HG03342 (cell line): Measurements from ENCODE around the gene FLII.
A peak's percentile ranks its signal among the peaks of the same experiment; 100 is the strongest.

Experiments
- ATAC-seq: cut with Tn5 transposase; IDR thresholded peaks from one replicate; pipeline ENCODE4 v1.9.1; 2021; ENCODE audit warnings: mild to moderate bottlenecking, moderate library complexity; ENCODE audit not compliant: unreplicated experiment

Gene FLII

DNA sequence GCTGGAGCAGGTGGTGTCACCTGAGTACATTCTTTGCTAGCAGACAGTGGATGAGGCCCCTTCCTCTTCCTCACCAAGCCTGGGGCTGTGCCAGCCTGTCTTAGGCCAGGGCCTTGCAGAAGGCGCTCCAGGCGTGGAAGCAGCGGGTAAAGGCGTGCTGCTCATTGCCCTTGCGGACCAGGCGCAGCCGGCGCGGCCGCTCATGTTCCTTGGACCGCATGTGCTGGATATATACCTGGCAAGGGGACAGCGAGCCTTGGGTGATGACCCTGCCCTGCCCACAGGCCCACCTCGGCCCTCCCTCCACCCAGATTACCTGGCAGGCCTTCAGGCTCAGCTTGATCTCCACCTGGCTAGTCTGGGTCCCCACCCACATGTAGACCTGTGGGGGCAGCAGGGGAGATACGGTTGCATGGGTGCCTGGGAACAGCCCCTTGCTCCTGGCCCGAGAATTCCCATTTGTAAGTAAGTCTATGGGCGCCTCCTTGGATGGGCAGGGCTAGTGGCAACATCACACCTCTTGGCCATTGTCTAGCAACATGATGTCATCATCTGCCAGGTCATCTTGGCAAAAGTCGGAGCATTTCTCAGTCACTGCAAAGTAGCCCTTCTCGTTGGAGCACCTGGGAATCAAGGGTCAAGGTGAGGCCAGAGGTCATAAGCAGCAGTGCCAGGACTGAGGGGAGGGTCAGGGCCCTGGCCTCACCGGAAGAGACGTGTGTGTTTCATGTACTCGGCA is 13.3 kb downstream of the FLII start:
- no peak for ATAC-seq

DNA sequence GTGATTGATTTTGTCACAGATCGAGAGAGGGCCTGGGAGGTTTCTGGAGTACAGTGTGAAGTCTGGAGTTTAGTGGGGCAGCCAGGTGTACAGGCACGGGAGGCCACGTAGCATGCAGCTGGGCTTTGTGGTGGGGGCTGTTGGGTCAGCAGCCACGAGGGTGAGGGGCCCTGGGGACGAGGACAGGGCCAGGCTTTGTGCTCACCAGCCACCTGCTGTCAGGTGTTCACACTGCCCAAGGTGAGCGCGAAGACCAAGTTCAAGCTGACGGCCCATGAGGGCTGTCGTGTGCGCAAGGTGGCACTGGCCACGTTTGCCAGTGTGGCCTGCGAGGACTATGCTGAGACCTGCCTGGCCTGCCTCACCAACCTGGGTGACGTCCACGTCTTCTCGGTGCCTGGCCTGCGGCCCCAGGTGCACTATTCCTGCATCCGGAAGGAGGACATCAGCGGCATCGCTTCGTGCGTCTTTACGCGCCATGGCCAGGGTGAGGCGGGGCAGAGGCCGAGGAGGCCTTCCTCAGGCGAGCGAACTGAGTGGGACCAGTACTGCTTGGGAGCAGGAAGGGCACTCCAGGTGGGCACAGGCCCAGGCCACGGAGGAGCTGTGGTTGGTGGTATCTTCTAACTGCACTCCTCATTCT is 17.2 kb downstream of the FLII start:
- no peak for ATAC-seq

DNA sequence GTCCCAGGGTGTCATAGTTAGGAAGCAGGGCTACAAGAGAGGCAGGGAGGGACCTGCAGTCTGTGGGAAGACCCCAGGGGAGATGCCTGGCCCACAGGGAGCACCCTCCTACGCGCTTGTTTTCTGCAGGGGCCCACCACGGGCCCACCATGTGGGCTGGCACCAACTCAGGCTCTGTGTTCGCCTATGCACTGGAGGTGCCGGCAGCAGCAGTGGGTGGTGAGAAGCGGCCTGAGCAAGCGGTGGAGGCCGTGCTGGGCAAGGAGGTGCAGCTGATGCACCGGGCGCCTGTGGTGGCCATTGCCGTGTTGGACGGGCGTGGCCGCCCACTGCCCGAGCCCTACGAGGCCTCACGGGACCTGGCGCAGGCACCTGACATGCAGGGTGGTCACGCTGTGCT is 18.1 kb downstream of the FLII start:
- ATAC-seq: no peak

DNA sequence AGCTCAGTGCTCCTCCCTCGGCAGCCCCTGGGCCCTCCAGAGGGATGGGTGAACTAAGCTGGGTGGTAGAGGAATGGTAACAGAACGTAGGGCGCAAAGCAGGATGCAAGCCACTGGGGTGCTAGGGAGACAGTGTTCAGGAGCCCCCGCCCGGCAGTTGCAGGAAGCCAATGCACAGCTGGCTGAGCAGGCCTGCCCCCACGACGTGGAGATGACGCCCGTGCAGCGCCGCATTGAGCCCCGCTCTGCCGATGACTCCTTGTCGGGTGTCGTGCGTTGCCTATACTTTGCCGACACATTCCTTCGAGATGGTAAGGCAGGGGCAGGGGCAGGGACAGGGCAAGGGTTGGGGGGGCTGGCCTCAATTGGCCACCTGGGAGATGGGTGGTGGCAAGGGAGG is 20.2 kb downstream of the FLII start:
- ATAC-seq: no peak

DNA sequence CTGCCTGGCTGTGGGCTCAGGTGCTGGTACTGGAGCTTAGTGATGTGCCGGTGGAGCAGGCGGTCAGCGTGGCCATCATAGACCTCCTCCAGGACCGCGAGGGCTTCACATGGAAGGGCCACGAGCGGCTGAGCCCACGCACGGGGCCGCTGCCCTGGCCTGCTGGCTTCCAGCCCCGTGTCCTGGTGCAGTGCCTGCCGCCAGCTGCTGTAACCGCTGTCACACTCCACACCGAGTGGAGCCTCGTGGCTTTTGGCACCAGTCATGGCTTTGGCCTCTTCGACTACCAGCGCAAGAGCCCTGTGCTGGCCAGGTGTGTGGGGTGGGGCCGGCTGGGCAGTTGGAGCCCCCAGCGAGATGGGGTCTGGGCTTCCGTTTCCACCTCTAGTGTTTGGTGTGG is 21.1 kb downstream of the FLII start:
- ATAC-seq: no peak

DNA sequence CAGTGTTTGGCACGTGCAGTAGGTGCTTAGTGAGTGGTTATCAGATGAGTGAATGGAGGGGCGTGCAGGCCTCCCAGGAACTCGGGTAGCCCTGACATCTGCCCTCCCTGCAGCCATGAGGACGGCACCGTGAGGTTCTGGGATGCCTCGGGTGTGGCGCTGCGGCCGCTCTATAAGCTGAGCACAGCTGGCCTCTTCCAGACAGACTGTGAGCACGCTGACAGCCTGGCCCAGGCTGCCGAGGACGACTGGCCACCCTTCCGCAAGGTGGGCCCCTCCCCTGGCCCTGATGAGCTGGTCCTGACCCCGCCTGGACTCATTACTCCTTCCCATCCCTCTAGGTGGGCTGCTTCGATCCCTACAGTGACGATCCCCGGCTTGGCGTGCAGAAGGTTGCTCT is 22.0 kb downstream of the FLII start:
- no peak for ATAC-seq

DNA sequence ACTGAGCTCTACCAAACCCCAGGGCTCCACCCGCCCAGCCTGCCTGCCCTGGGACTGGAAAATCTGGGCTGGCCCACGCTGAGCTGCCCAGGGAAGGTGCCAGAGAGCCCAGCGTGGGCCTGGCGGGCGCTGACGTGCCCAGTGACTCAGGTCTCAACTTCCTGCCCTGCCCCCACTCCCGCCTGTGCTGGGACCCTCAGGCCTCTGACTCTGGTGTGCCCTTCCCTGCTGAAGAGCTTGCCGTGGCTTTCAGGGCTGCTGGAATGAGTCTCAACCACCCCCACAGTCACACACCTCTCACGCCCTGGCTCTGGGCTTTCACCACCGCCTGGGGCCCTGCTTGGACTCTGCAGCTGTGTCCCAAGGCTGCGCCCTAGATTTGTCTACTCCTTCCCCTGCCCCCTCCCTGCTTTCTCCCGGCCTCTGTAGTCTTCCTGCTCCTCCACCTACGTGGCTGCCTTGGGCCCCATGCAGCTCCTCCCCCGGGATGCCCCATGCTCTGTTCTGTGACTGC is 22.7 kb downstream of the FLII start:
- no peak for ATAC-seq

DNA sequence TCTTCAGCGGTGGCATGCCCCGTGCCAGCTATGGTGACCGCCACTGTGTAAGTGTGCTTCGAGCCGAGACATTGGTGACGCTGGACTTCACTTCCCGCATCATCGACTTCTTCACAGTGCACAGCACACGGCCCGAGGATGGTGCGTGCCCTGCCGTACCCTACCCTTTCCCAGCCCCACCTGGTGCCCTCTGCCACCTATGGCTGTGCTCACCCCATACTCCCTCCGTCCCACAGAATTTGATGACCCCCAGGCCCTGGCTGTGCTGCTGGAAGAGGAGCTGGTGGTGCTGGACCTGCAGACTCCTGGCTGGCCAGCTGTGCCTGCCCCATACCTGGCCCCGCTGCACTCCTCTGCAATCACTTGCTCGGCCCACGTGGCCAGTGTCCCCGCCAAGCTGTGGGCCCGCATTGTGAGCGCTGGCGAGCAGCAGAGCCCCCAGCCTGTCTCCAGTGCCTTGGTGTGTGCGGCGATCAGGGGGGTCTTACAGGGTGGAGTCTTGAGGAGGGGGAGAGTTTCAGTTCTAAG is 23.6 kb downstream of the FLII start:
- ATAC-seq: no peak

DNA sequence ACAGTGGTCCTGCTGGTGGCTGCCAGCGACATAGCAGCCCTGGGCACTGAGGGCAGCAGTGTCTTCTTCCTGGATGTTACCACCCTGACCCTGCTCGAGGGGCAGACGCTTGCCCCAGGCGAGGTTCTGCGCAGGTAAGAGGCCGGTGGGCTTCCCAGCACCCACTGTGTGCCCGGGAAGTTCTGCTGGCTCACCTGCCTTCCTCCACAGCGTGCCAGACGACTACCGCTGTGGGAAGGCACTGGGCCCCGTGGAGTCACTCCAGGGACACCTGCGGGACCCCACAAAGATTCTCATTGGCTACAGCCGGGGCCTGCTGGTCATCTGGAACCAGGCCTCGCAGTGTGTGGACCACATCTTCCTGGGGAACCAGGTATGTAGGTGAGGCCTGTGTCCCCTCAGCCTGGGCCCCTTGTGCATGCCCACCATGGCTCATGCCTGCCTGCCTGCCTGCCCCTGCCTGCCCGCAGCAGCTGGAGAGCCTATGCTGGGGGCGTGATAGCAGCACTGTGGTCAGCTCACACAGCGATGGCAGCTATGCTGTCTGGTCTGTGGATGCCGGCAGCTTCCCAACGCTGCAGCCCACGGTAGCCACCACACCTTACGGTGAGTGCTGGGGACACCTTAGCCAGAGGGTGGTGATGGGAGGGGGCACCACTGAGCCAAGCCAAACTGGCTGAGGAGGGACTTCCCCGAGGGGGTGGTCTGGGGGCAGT is 24.6 kb downstream of the FLII start:
- ATAC-seq: no peak

DNA sequence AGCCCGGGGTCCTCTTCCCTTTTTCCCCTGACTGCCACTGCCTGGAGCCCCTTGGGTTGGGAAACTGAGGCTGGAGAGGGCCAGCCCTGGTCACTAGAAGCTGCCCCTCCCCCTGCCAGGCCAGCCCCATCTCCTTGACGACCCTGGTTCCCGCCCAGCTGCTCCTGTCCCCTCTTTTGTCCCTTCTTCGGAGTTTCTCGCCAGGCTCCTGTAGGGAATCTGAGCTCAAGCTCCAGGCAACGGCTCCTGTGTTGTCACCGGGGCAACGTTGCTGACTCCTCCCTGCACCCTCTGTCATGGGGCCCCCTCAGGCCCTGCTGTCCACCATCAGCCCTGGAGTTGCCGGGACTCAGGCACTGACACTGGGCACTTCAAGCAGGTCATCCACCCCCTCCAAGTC is 27.4 kb downstream of the FLII start:
- ATAC-seq: no peak

DNA sequence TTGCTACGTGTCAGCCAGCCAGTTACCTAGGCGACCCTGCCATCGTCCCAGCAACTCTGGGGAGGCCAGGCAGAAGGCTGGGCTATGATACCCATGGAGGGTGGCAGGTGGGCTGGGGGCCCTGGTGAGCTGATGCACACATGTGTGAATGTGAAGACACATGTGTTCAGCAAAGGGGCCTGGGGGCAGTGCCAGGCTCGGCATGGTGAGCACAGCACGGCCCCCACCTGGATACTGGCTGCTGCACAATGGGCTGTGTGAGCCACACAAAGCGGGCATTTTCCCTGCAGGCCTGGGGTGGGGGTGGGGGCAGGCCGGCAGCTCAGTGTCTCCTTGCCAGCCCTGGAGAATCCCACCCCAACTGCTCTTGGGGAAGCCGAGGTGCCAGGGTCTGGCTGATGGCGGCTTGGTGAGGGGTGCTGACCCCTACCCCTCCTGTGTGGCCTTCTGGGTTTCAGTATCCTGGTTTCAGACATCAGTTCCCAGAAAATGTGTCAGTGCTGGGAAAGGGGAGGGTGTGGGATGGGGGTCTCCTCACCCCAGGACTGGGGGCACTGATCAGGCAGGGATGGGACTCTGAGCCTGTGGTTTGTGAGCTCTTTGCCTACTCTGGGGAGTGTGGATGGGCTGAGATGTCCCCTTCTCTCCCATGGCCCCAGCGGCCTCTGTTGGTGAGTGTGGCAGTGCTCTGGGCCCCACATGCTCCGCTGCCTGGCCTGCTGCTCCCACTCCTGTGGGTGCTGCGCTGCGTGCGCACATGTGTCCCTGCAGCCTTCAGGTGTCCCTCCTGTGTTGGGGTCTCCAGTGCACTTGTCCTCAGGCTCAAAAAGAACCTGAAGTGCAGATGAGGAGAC is 28.0 kb downstream of the FLII start:
- no peak for ATAC-seq

DNA sequence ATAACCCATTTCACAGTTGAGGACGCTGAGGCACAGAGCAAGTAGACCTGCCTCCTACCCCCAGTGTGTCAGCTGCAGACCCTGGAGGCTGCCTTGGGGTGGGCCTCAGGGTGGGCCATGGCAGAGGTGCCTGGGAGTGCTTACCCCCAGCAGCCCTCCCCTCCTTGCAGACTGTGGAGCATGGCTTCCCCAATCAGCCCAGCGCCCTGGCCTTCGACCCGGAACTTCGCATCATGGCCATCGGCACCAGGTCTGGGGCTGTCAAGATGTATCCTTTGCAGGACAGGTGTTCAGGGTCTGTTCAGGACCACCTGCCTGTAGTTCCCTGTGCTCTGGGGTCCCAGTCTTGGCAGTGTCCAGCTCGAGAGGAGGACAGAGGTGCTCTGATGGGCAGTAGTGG is 28.8 kb downstream of the FLII start:
- ATAC-seq: no peak

DNA sequence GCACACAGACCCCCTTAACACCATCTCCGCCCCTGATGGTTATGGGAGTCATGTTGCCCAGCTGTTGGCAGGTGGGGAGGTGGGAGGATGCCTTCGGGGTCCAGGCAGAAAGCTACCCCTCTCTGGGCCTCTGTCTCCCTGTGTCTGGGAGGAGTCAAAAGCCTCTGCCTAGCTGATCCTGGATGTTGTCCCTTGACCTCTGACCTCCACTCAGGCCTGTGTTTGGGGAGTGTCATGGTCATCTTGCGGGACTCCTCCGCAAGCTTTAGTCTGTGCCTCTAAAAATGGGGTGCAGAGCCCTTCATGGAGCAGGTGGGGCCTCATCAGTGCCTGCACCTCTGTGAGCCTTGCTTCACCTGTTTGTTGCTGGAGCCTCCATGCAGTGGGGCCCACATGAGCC is 29.3 kb downstream of the FLII start:
- no peak for ATAC-seq

DNA sequence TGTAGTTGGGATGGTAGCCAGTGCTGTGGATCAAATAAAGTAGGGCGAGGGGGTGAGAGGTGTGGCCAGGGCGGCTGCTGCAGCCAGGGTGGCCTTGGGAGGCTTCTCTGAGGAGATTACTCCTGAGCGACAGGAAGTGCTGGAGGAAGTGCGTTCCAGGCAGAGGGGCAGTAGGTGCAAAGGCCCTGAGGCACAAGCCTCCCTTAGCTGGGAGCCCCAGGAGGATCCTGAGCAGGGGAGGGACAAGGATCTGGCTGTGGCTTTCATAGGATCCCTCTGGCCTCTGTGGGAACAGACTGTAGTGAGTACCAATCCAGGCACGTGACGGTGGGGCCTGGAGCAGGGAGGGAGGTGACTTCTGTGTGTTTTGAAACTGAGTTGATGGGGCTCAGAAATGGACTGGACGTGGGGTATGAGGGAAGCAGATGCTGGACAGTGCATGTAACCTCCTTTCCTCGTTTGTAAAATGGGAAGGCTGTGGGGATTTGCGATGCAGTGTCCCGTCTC is 30.3 kb downstream of the FLII start:
- no peak for ATAC-seq

DNA sequence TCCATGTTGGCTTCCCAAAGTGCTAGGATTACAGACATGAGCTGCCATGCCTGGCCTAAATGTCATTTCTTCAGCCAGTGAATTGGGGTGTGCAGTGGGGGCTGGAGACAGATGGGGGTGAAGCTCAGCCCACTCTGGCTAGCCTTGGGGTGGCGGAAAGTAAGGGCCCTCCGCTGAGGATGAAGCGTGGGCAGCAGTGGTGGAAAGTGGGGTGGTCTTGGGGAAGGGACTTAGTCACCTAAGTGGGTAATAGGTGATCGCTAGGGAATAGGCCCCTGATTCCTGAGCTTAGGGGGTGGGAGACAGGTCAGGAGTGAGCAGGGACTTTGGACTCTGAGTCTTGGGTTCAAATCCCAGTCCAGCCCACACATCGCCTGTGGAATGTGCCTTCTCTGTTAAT is 30.9 kb downstream of the FLII start:
- no peak for ATAC-seq

DNA sequence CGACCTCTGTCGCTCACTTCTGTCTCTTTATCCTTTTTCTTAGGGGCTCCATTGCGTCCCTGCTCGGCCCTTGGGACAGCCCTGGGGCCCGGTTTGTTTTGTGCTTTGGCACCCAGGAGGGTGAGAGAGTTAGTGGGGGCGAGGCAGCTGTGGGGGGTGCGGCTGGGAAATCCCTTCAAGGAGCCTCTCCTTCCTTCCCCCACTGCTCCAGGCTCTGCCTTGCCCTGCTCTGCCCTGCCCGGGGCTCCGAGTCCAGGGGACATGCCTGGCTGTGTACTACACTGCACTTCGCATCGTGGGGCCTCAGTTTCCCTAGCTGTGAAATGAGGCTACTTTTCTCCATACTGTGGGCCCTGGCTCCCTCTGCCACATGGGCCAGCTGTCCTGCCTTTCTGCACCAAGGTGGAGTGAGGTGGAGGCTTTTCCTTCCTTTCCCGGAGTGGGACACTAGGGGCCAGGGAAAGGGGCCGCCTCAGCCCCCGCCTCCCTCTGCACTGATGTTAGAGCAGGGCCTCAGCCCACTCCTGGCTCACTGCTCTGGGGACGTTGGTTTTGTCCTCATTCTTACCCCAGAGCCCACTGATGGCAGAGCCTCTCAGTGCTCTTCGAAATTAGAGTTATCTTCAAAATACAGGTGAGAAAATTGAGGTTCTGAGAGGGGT is 32.1 kb downstream of the FLII start:
- no peak for ATAC-seq

DNA sequence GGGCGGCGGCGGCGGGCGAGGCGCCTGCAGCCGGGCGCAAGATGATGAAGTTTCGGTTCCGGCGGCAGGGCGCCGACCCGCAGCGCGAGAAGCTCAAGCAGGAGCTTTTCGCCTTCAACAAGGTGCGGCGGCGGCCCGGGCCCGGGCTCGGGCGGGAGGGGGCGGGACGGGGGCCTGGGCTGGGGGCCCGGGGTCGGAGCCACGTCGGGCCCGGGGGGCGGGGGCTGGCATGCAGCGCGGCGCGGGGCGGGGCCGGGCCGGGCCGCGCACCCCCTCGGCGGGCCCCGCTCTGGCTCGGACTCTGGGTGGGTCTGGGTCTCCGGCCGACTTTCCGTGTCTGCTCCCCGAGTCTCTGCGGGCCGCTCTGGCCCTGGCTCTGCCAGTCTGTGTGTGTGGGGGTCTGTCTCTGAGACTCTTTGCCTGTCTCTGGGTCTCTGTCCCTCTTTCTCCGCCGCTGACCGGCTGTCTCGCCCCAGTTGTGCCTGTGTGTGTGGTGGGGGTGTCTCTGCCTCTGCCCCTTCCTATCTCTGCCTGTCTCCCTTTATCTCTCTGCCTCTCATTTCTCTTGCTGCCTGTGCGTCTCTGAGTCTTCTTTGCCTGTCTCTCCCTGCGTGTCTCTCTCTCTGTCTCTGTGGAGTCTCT is 32.8 kb downstream of the FLII start:
- peak; percentile 12 for ATAC-seq

DNA sequence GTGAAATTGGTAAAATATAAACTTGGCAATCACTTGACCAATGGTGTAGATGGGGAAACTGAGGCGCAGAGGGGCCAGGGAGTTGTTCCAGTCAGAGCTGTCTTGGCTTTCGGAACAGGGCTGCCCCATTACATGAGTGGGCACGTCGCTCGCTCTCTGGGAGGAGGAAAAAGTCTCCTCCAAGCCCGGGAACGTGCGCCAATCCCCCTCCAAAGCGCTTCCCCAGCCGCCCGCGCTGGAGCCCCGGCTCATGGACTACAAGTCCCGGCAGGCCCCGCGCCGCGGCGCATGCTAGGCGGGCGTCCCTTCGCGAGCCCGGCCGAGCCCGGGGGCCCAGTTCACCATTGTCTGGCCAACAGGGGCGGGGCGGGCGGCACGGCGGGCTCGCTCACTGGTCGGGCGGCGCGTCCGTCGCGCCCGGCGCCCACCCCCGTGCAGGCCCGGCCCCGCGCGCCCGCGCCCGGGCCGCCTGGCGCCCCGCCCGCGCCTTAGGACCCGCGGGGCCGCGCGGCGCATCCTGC is 33.4 kb downstream of the FLII start, which contains the start of gene LLGL1:
LLGL1 (plus strand) TSS at position 515 of the 521 bp plus-strand sequence. CDS start 48 bp downstream, outside the sequence.
- peak; percentile 91 for ATAC-seq
